SKM-1 treated with dmso at 0.1 percent for 144 hours (cell line): ENCODE results near the gene ISOC2.
"Not testable (repeated sequence)": the region's sequence is repeated elsewhere in the genome, so short reads cannot be mapped to it uniquely, and the experiment has no call there.

Experiments used
- DNase-seq: peaks from one replicate; lab custom pipeline; 2025; ENCODE audit not compliant: unreplicated experiment; lab: John Stamatoyannopoulos, UW

Gene ISOC2, protein sequence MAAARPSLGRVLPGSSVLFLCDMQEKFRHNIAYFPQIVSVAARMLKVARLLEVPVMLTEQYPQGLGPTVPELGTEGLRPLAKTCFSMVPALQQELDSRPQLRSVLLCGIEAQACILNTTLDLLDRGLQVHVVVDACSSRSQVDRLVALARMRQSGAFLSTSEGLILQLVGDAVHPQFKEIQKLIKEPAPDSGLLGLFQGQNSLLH

DNA sequence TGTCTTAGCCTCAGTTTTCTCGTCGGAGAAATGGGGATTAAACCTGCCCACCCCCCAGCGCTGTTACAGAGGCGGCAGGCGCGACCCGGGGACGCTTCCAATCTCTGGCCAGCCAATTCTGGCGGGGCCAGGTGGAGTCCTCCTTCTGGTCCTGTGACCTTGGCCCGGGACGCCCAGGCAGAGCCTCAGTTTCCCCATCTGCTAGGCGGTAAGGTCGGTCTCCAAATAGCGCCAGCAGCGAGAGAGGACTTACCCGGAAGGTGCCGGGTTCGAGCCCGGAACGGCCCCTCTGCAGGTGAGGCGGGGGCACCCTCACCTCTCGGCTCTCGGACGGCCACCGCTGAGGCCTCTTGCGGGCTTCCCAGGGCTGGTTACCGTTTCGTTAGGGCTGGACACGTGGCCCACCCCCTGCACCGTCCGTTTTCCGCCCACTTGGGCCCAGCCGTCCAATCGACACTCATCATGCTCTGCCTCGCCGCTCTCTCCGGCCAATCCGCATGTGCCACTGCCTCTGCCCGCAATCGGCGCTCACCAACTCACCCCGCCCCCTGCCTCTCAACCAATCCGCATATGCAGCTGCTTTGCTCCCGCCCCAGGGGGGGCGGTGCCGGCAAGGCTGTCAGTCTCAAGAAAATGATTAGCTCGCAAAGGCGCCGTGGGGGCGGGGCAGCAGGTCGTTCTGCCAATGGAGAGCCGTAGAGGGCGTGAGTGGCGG is at the start of gene ISOC2:
ISOC2 (minus strand) TSS at position 384 of the 715 bp plus-strand sequence. CDS start 5,156 bp downstream, outside the sequence.
- DNase-seq = peak; percentile 92

GRCh38 chr19:55508120-55508519 is 46.7 kb upstream of the ISOC2 start:
- no peak for DNase-seq

GRCh38 chr19:55504981-55505380 is 43.5 kb upstream of the ISOC2 start:
- no peak for DNase-seq

DNA sequence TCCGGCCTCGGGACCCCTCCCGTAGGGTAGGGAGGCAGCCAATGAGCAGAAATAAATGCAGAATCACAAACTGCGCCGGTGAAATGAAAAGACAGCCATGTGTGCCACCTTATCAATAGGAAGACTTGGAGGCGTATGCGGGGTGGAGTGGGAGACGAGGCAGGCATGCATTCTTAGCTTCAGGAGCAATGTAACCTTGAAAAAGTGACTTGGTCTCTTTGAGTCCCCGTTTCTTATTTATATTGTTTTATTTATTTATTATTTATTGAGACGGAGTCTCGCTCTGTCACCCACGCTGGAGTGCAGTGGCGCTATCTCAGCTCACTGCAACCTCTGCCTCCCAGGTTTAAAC is 42.8 kb upstream of the ISOC2 start:
- DNase-seq = no peak

DNA sequence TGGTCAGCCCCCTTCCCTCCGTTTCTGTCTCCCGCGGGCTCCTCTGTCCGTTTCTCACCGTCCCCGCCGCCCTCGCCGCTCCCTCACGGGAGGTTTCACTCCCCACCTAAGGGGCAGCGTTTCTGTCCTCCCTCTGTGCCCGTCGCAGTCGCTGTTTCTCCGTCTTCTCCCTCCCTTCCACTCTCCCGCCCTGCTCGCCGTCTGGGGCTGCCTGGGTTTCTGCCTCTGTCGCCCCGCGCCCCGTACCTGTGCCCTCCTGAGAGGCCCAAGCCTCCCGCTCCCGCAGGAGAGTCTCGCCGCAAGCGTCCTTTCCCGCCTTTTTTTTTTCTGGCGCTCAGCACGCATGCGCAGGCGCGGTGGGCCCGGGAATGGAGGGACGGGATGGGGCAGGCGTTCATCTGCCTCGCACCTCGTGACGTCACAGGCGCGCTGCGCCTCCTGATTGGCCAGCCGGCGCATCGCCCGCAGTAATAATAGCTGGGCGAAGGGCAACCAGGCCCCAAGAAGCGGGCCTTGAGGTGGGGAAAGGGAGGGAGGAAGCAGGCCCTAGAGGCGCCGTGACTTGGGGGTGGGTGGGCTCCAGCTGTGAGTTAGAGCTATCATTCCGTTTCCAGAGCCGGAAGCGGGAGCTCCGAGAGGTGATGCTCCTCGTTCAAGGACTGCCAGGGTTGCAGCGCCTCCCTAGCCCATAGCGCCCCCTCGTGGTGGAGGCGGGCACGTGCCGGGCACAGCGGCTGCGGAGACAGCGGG is 42.2 kb upstream of the ISOC2 start:
- peak; percentile 66 for DNase-seq

- DNase-seq = no peak
Observed at GRCh38 chr19:55503157-55503501, 41.7 kb upstream of the ISOC2 start.

DNA sequence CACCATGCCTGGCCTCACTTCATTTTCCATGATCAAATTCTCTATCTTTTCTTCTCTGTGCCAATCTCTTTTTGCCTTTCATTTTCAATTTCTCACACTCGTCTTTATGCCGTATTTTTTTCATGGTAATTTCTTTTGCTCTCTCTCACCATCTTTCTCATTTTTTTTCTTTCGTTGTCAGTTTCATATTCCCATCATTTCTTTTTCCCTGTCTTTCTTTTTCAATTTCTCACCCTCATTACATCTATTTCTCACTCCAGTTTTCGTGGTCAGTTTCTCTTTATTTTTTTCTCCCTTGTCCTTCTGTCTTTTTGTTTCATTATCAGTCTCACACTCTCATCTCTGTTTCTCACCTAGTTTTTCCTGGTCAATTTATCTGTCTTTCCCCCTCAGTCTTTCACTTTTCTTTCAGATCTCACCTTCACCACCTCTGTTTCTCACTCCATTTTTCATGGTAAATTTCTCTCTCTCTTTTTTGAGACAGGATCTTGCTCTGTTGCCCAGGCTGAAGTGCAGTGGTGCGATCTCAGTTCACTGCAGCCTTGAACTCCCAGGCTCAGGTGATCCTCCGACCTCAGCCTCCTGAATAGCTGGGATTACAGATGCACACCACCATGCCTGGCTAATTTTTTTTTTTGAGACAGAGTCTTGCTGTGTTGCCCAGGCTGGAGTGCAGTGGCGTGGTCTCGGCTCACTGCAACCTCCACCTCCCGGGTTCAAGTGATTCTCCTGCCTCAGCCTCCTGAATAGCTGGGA is 40.9 kb upstream of the ISOC2 start:
- DNase-seq = no peak

- DNase-seq = no peak
Observed at GRCh38 chr19:55500368-55500952, 39.0 kb upstream of the ISOC2 start.

DNA sequence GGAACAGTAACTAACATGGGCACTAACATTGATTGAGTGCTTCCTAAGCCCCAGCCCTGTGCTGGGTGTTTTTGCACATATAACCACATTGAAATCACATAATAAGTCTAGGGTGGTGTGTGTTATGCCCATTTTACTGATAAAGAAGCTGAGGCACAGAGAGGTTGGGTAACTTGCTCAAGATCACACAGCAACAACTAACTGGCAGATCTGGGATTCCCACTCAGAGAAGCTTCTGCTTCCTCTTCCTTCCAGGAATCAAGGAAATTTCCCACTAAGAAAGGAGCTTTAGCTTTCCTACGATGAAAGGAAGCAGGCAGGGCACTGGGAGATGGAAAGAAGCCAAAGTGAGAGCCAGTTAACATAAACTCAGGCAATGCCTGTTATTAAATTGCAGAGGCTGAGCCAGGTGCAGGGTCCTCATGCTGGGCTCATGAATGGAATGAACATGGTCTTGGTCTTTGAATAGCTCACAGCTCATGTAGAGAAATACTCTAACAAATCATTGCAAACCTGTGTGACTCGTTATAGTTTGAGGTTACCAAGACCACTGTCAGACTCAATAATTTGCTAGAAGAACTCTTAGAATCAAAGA is 36.9 kb upstream of the ISOC2 start:
- DNase-seq = no peak

GRCh38 chr19:55497763-55498162 is 36.3 kb upstream of the ISOC2 start:
- no peak for DNase-seq

GRCh38 chr19:55496820-55497219 is 35.4 kb upstream of the ISOC2 start:
- not testable (repeated sequence) for DNase-seq

DNA sequence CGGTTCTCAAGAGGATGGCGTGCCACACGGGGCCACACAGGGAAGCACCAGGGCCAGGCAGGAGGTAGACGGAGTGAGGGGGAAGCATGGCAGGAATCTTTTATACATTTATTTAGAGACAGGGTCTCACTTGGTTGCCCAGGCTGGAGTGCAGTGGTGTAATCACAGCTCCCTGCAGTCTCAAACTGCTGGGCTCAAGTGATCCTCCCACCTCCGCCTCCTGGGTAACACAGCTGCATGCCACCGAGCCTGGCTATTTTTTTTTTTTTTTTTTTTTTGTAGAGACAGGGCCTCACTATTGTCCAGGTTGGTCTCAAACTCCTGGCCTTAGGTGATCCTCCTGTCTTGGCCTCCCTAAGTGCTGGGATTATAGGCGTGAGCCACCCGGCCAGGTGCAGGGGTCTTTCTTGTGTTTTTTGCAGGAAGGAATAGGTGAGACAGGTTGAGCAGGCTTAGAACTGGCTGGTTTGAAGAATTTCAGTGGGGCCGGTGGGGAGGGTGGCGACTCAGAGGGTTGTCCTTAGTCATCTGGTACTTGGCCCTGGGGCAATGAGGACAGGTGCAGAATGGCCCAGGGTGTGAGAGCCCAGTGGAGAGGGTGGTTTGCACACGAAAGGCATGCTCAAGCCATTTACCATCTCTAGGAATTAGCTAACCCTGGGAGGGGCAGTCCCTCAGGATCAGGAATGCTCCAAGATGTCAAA is 34.4 kb upstream of the ISOC2 start:
- DNase-seq = no peak

DNA sequence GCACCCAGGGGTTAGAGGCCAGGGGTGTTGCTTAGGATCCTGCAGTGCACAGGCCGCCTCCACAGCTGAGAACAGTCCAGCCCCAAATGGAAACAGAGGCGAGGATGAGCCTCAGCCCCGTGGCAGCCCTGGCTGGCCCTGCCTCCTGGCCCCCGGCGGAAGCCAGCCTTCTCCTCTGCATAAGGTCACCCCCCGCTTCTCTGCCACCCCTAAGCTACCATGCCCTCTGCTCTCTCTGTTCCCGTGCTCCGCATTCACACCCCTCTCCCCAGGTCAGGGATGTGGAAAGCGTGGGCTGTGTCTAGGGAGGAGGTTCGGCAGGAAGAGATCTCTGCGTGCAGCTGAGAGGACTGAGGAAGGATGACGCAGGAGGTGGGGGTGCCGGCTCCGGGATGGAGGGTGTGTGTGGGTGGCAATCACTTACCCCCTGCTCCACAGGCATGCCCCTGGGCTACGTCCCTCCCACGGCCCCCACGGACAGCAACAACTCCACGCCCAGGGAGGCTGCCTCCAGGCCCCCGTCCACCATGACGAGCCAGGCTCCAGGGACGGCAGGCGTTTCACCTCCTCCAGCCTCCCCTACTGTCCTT is 32.8 kb upstream of the ISOC2 start:
- DNase-seq = no peak

DNA sequence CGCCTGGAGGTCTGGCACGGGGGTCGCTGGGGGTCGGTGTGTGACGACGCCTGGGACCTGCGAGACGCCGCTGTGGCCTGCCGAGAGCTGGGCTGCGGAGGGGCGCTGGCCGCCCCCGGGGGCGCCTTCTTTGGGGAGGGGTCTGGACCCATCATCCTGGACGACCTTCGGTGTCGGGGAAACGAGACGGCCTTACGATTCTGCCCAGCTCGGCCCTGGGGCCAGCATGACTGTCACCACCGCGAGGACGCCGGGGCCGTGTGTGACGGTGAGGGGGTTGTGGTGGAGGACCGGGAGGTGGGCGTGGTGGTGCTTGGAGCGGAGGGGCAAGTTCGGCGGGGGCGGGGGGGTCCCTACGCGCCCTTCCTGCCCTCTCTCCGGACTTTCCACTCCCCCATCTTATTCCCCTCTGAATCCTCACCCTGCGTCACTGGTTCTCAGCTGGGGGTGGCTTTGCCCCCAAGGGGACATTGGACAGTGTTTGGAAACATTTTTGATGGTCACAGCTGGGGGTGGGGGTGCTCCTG is 32.3 kb upstream of the ISOC2 start:
- DNase-seq = no peak

- no peak for DNase-seq
Observed at GRCh38 chr19:55493052-55493644, 31.7 kb upstream of the ISOC2 start.

GRCh38 chr19:55492362-55492944 is 31.0 kb upstream of the ISOC2 start:
- DNase-seq = no peak

DNA sequence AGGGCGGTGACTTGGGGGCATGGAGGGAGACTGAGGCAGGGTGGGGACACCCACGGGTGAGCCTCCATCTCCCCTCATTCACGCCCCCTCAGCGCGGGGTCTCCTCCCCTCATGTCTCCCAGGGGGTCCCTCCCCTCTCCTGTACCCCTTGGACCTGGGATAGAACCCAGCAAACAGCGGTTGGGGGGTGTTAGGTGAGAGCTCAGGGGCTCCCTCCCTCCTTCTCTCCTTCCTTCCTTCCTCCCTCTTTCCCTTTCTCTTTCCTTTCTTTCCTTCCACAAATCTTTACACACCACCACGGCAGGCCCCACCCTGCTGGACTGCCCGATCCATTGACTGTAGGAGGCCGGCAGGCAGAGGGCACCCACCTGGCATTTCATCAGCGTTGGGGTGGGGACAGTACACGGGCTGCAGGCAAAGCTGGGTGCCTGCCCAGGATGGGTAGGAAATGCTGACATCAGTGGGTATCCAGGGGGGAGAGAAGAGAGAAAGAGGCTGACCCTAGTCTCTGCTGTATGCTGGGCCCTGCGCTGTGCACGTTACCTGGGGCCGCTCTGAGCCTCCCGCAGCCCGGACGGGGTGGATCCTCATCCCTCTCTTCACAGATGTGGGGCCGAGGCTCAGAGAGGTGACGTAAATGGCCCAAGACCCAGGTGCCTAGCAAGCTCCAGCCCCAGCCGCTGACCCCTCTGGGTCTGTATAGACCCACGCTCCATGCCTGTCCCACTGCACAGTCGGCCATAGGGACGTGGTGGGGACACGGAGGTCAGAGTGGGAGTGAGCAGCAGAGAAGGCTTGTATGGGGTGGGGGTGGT is 30.3 kb upstream of the ISOC2 start:
- DNase-seq = no peak
